ENCODE results near the gene SH3BP4.

DNA sequence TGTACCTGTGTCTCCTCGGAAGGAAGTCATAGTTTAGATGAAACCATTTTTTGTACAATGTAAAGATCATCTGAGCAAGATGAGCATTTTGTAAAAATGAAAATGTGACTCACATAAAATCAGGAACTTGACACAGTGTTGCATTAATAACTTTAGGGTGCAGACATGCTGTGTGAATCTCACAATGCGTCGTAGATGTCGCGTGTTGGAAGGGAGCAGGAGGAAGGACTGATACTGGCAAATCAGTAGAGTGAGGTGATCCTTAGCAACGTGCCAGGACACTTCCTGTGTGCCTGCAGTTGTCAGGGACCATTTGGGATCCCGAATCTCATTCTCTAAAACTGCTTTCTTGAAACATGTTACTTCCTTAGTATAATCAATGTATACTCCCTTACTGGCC, 103.1 kb downstream of the SH3BP4 start:
- TF ChIP-seq NR2F1 (conservative IDR thresholded peaks at IDR 0.05): no peak
- TF ChIP-seq, protein P1, sequence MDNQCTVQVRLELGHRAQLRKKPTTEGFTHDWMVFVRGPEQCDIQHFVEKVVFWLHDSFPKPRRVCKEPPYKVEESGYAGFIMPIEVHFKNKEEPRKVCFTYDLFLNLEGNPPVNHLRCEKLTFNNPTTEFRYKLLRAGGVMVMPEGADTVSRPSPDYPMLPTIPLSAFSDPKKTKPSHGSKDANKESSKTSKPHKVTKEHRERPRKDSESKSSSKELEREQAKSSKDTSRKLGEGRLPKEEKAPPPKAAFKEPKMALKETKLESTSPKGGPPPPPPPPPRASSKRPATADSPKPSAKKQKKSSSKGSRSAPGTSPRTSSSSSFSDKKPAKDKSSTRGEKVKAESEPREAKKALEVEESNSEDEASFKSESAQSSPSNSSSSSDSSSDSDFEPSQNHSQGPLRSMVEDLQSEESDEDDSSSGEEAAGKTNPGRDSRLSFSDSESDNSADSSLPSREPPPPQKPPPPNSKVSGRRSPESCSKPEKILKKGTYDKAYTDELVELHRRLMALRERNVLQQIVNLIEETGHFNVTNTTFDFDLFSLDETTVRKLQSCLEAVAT (IDR thresholded peaks at IDR 0.05): no peak
- TF ChIP-seq JUND (IDR thresholded peaks at IDR 0.05; ENCODE audit: low read depth, low read length): no peak
- no peak for TF ChIP-seq PAX5 (IDR thresholded peaks at IDR 0.05; ENCODE audit: borderline replicate concordance, low read depth, low read length)
- TF ChIP-seq, protein P2, sequence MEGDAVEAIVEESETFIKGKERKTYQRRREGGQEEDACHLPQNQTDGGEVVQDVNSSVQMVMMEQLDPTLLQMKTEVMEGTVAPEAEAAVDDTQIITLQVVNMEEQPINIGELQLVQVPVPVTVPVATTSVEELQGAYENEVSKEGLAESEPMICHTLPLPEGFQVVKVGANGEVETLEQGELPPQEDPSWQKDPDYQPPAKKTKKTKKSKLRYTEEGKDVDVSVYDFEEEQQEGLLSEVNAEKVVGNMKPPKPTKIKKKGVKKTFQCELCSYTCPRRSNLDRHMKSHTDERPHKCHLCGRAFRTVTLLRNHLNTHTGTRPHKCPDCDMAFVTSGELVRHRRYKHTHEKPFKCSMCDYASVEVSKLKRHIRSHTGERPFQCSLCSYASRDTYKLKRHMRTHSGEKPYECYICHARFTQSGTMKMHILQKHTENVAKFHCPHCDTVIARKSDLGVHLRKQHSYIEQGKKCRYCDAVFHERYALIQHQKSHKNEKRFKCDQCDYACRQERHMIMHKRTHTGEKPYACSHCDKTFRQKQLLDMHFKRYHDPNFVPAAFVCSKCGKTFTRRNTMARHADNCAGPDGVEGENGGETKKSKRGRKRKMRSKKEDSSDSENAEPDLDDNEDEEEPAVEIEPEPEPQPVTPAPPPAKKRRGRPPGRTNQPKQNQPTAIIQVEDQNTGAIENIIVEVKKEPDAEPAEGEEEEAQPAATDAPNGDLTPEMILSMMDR (IDR thresholded peaks at IDR 0.05 in 2 of 3, conservative IDR thresholded peaks at IDR 0.05 in 1 of 3; ENCODE audit: control insufficient read depth in 2 of 3, extremely low read depth in 1 of 3, insufficient read depth in 1 of 3, low read depth in 3 of 3, low read length in 3 of 3): no peak
- TF ChIP-seq SRF (IDR thresholded peaks at IDR 0.05; ENCODE audit: low read depth in 2 of 2, low read length in 2 of 2): no peak
- TF ChIP-seq SREBF1 (IDR thresholded peaks at IDR 0.05; ENCODE audit: low read length): no peak
- no peak for TF ChIP-seq JUNB (IDR thresholded peaks at IDR 0.05)
- TF ChIP-seq POLR2A (IDR thresholded peaks at IDR 0.05; ENCODE audit: low read depth, low read length): no peak
- TF ChIP-seq, protein P3, sequence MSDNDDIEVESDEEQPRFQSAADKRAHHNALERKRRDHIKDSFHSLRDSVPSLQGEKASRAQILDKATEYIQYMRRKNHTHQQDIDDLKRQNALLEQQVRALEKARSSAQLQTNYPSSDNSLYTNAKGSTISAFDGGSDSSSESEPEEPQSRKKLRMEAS (IDR thresholded peaks at IDR 0.05; ENCODE audit: low read depth, low read length): no peak
- no peak for TF ChIP-seq ETV6 (conservative IDR thresholded peaks at IDR 0.05 in 1 of 2, IDR thresholded peaks at IDR 0.05 in 1 of 2; ENCODE audit: borderline replicate concordance in 1 of 2, low read depth in 1 of 2)
- TF ChIP-seq, protein P4, sequence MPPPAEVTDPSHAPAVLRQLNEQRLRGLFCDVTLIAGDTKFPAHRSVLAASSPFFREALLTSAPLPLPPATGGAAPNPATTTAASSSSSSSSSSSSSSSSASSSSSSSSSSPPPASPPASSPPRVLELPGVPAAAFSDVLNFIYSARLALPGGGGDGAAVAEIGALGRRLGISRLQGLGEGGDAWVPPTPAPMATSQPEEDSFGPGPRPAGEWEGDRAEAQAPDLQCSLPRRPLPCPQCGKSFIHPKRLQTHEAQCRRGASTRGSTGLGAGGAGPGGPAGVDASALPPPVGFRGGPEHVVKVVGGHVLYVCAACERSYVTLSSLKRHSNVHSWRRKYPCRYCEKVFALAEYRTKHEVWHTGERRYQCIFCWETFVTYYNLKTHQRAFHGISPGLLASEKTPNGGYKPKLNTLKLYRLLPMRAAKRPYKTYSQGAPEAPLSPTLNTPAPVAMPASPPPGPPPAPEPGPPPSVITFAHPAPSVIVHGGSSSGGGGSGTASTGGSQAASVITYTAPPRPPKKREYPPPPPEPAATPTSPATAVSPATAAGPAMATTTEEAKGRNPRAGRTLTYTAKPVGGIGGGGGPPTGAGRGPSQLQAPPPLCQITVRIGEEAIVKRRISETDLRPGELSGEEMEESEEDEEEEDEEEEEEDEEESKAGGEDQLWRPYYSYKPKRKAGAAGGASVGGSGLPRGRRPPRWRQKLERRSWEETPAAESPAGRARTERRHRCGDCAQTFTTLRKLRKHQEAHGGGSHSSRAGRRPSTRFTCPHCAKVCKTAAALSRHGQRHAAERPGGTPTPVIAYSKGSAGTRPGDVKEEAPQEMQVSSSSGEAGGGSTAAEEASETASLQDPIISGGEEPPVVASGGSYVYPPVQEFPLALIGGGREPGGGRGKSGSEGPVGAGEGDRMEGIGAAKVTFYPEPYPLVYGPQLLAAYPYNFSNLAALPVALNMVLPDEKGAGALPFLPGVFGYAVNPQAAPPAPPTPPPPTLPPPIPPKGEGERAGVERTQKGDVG (CRISPR knock-in tag; IDR thresholded peaks at IDR 0.05): no peak
- no peak for TF ChIP-seq NFYB (IDR thresholded peaks at IDR 0.05; ENCODE audit: insufficient read depth, low read depth, low read length)

Measured in GM12878 (cell line).